Large intestine (tissue), 3 donors: ENCODE results near the gene SLC6A11. TPM values are rescaled to one million over a fixed set of nuclear protein-coding genes. Genes with fewer than 3 reads are reported as not detected.

ENCODE experiments used
- DNase-seq, 2 donors: peaks; one replicate each; pipeline versions ENCODE4 v3.0.0 to v3.0.0-alpha.2; 2013
- H3K27ac ChIP-seq: one replicate; pipeline ENCODE4 v1.5.1; 2013; ENCODE audit warnings: low read length
- H3K27me3 ChIP-seq: 2 replicates; pipeline ENCODE4 v1.6.1; 2013; ENCODE audit warnings: low read length; ENCODE audit not compliant: control insufficient read depth, insufficient read depth
- H3K36me3 ChIP-seq: 2 replicates; pipeline ENCODE4 v1.6.1; 2013; ENCODE audit warnings: low read length; ENCODE audit not compliant: control insufficient read depth, insufficient read depth
- H3K4me1 ChIP-seq: one replicate; pipeline ENCODE4 v1.6.1; 2013; ENCODE audit warnings: low read length; ENCODE audit not compliant: control insufficient read depth, insufficient read depth
- H3K4me3 ChIP-seq: one replicate; pipeline ENCODE4 v1.5.1; 2013; ENCODE audit warnings: low read length
- H3K9me3 ChIP-seq: one replicate; pipeline ENCODE4 v1.6.1; 2013; ENCODE audit warnings: mild to moderate bottlenecking, low read depth, low read length, moderate library complexity; ENCODE audit not compliant: control insufficient read depth
- WGBS: methylation state at CpG from one replicate; pipeline ENCODE4 v1.1.5; 2013; ENCODE audit warnings: low lambda C conversion rate; ENCODE audit not compliant: insufficient coverage; 5-methylcytosine and 5-hydroxymethylcytosine counted together
- polyA plus RNA-seq: library from polyadenylated mRNA; unstranded; fragments of 120-200 nt; gene quantifications from one replicate; pipeline ENCODE4 v1.2.1, GENCODE V29; 2013

SLC6A11 gene
- polyA plus RNA-seq, 1 donor = 0.07 TPM

DNA sequence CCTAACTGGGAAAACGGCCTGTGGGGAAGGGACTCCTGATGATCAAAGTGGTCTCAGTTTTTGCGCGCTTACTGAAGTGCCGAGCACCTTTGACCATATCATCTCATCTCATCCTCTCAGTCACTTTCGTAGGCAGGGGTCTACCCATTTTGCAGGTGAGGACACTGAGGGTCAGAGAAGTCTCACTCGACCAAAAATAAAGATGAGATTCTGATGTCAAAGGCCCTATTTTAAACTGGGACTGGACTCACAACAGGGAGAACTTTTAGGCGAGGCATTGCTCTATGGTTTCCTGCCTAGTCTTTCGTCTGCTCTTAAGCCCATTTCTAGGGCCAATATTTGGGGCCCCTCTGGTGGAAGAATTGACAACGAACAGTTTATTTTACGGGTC, 830 bp downstream of the SLC6A11 start:
- Histone ChIP-seq H3K36me3 (no peaks in the 10 kb centered on the region), H3K4me1 (no peaks in the 10 kb centered on the region), H3K27ac (no peak overlapping the region), H3K4me3 (no peak overlapping the region), H3K27me3 (peaks cover 37% of the 10 kb centered on the region), H3K9me3 (no peaks in the 10 kb centered on the region)
- no peak for DNase-seq
- 83% methylated on average over 1 of the region's 10 CpGs for WGBS

DNA sequence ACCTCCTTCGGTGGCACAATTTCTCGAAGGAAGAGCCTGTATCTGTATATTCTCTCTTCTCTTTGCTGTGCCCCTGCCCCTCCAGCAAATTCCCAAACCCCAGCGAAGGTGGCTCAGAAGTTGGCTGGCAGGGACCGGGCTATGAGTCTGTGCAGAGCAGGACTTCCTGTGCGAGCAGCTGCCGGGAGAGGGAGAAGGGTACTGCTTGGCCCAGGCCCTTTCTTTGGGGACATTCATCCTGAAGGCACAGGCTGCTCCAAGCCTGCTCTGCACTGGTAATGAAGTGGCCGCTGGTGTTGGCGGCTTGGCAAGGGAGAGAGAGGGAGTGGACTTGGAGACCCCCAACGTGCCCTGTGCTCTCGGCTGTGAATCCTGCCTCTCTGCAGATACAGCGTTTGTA, 1.5 kb downstream of the SLC6A11 start:
- Histone ChIP-seq H3K36me3 (no peaks in the 10 kb centered on the region), H3K4me1 (no peaks in the 10 kb centered on the region), H3K27me3 (peaks cover 37% of the 10 kb centered on the region), H3K9me3 (no peaks in the 10 kb centered on the region), H3K27ac (no peak overlapping the region), H3K4me3 (no peak overlapping the region)
- WGBS = no CpG with 5 or more reads among the region's 11 CpGs
- DNase-seq = no peak

DNA sequence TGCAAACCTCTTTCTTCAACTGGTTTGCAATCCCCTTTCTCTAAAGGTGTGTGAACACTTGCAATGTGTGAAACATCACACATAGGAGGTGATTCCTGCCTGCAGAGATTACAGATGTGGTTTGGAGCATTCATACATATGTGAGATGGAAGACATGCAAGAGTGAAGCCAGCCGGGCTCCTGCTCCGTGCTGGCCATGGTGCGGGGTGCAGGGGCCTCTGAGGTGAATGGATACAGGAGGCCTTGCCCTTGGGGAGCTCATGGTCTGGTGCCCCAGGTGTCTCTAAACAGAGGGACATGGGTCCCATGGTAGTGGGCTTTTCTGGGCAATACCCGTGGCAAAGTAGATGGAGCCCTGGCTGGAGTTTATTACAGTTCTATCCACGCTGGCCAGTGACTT, 6.0 kb downstream of the SLC6A11 start:
- H3K36me3 ChIP-seq = no peaks in the 10 kb centered on the region
- H3K4me3 ChIP-seq = no peak overlapping the region
- DNase-seq = no peak
- H3K27ac ChIP-seq = no peak overlapping the region
- no peaks in the 10 kb centered on the region for H3K9me3 ChIP-seq
- H3K27me3 ChIP-seq = peaks cover 12% of the 10 kb centered on the region
- no peaks in the 10 kb centered on the region for H3K4me1 ChIP-seq
- 80% methylated on average over 1 of the region's 5 CpGs for WGBS

DNA sequence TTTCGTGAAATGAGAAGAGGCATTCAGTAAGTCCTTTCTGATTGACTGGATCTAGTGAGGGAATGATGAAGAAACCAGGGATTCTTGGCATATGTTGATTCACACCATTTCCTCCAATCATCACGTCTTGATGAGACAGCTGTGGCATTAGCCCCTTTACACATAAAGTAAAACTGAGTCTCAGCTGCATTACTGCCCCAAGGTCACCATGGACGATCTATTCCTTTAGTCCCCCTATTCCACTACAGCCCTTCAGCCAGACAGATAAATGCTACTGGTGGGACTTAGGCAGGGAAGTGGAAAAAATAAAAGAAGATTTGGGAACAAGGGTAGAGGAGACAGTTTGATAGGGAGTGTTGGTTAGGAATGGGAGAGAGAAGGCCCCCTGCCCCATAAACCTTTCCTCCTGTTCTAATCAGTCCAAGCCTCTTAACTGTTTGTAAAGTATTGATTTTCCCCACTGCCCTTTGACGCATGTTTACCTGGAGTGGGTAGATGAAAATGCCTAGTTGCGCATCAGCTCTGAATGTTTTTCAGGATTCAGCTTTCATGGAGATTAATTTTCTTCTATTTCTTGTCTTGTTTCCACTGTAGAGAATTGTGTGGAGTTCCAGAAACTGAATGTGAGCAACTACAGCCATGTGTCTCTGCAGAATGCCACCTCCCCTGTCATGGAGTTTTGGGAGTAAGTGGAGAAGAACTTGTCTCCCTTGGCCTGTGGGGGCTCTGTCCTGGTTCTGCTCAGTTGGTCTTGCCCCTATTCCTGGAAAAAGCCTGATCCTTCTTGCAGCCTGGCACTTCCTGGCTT, 6.9 kb downstream of the SLC6A11 start:
- no peak for DNase-seq
- no peak overlapping the region for H3K4me3 ChIP-seq
- H3K36me3 ChIP-seq = no peaks in the 10 kb centered on the region
- H3K9me3 ChIP-seq = no peaks in the 10 kb centered on the region
- no CpG with 5 or more reads among the region's 5 CpGs for WGBS
- H3K27me3 ChIP-seq = peaks cover 5% of the 10 kb centered on the region
- no peak overlapping the region for H3K27ac ChIP-seq
- no peaks in the 10 kb centered on the region for H3K4me1 ChIP-seq

DNA sequence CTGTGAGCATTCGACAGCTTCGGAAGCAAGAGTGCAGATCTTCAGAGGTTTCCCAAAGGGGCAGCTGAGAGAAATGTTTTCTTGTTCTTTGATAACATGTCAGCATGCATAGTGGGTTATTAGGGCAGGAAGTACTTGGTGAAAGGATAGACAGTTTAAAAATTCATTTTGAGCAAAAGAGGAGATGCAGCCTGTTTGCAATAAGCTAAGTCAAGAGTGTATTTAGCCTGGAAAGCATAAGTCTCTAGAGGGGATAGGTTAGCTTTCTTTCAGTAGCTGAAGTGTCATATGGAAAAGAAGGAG, 7.4 kb downstream of the SLC6A11 start:
- H3K36me3 ChIP-seq = no peaks in the 10 kb centered on the region
- no peak overlapping the region for H3K27ac ChIP-seq
- H3K27me3 ChIP-seq = peaks cover 5% of the 10 kb centered on the region
- H3K4me1 ChIP-seq = no peaks in the 10 kb centered on the region
- no peaks in the 10 kb centered on the region for H3K9me3 ChIP-seq
- no peak for DNase-seq
- WGBS = no CpG with 5 or more reads among the region's 2 CpGs
- H3K4me3 ChIP-seq = no peak overlapping the region

DNA sequence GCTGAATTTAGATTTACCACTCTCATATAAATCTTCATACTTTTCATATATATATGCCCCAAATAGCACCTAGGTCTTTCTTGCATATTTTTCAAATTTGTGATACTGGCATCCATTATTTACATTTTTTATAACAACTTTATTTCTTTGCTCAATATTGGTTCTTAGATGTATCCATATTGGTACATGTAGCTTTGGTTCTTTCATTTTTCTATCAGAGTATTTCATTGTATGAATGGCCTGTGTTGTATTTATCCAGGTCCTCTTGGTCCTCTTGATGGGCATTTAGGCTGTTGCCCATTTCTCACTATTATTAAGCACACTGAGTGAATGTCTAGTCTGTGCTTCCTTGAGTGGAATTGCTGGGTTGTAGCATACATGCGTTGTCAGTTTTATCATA, 8.4 kb downstream of the SLC6A11 start:
- peaks cover 5% of the 10 kb centered on the region for H3K27me3 ChIP-seq
- H3K9me3 ChIP-seq = no peaks in the 10 kb centered on the region
- DNase-seq = no peak
- H3K4me3 ChIP-seq = no peak overlapping the region
- no peaks in the 10 kb centered on the region for H3K4me1 ChIP-seq
- no CpG with 5 or more reads among the region's 1 CpG for WGBS
- H3K36me3 ChIP-seq = no peaks in the 10 kb centered on the region
- no peak overlapping the region for H3K27ac ChIP-seq

DNA sequence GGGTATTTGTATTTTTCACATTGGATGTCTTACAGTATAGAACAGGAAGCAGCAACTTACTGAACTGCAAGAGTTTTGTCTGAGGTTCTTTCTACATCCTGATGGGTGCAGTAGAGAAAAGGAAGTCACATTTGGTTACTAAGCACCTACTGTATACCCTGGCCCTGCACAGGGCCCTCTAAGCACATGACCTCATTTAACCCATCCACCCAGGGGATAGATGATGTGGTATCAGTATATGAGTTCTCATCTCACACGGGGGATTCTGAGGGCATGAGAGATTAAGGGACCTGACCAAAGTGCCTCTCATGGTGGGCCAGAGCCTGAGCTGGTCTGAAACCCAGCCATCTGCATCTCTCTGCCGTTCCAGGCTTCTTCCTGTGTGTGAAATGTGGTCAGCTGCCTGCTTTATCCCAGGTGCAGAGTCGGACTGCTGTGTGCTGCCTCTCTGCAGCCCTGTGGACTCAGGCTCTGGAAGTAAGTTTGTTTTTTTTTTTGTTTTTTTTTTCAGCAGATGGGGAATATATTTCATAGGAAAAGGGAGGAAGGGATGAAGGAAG, 17.9 kb downstream of the SLC6A11 start:
- DNase-seq = no peak
- no peaks in the 10 kb centered on the region for H3K36me3 ChIP-seq
- H3K27ac ChIP-seq = no peak overlapping the region
- peaks cover 2% of the 10 kb centered on the region for H3K27me3 ChIP-seq
- no peaks in the 10 kb centered on the region for H3K4me1 ChIP-seq
- no CpG with 5 or more reads among the region's 3 CpGs for WGBS
- H3K4me3 ChIP-seq = no peak overlapping the region
- H3K9me3 ChIP-seq = no peaks in the 10 kb centered on the region

DNA sequence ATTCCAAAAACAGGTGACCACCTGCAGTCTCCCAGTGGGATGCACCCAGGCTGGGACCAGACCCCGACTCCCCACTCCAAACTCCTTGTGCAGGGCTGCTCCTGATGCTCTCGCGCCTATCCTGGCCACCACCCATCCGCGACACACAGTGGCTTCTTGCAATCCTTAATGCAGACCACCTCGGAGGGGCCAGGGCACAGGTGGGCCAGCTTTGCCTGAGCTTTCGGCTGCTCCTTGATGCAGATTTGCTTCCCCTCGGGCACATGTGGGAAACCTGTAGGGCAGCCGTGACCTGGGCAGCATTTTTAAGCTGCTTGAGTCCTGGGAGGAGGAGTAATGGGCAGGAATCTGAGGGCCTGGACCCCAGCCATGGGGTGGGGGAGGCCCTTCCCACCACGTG, 18.9 kb downstream of the SLC6A11 start:
- Histone ChIP-seq H3K9me3 (no peaks in the 10 kb centered on the region), H3K27me3 (peaks cover 2% of the 10 kb centered on the region), H3K4me1 (no peaks in the 10 kb centered on the region), H3K4me3 (no peak overlapping the region), H3K36me3 (no peaks in the 10 kb centered on the region), H3K27ac (no peak overlapping the region)
- no peak for DNase-seq
- WGBS = 100% methylated on average over 1 of the region's 10 CpGs

DNA sequence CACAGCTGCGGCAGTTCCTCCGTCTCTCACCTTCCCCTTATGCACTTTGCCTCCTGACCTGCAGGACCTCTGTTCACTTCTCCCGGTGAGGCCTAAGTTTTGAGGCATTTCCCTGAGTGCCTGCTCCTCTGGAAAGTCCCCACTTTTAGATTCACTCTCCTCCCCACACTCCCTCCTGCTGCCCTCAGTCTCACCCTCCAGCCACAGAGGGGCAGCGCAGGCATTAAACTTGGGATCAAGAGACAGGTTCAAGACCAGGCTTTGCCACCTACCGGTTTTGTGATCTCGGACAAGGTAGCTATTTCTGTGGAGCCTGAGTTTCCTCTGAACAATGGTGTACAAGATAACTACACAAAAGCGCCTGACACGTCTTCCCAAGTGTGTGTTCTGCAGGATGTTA, 19.4 kb downstream of the SLC6A11 start:
- DNase-seq = no peak
- H3K4me1 ChIP-seq = no peaks in the 10 kb centered on the region
- H3K9me3 ChIP-seq = no peaks in the 10 kb centered on the region
- peaks cover 2% of the 10 kb centered on the region for H3K27me3 ChIP-seq
- H3K36me3 ChIP-seq = no peaks in the 10 kb centered on the region
- WGBS = no CpG with 5 or more reads among the region's 8 CpGs
- H3K4me3 ChIP-seq = no peak overlapping the region
- H3K27ac ChIP-seq = no peak overlapping the region

DNA sequence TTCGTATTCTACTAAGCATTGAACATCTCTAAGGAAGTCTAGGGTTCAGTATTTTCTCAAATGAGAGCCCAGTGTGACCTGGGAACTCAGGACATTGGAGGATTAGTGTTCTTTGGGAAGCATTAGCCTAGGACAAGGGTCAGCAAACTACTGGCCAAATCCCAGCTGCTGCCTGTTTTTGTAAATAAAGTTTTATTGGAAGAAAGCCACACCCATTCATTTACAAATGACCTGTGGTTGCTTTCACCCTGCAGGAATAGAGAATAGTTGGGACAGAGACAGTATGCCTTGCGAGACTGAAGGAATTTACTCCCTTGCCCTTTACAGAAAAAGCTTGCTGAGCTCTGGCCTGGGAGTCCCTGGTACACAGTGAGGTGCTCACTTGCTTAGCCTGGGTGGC, 20.6 kb downstream of the SLC6A11 start:
- Histone ChIP-seq H3K9me3 (no peaks in the 10 kb centered on the region), H3K27me3 (peaks cover 2% of the 10 kb centered on the region), H3K27ac (no peak overlapping the region), H3K4me1 (no peaks in the 10 kb centered on the region), H3K4me3 (no peak overlapping the region), H3K36me3 (no peaks in the 10 kb centered on the region)
- WGBS = no CpG with 5 or more reads among the region's 2 CpGs
- DNase-seq = no peak

DNA sequence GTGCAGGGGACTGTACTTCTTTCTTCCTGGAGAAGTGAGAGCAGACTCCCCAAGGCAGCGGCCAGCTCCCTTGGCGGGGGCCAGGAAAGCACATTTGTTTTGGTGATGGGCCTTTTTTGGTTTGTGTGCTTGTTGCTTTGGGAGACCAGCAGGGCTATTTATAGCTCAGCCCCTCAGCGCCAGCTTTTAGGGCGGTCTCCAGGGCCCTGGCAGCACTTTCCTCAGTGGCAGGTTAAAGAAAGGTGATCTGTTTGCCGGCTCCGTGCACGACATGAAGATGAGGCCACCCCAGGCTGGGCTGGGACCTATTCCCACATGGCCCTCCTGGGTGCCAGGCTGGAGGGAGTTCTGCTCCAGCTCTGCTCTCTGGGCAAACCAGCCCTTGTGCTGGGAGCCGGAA, 21.8 kb downstream of the SLC6A11 start:
- H3K27me3 ChIP-seq = peaks cover 2% of the 10 kb centered on the region
- no CpG with 5 or more reads among the region's 8 CpGs for WGBS
- no peaks in the 10 kb centered on the region for H3K4me1 ChIP-seq
- no peak for DNase-seq
- H3K4me3 ChIP-seq = no peak overlapping the region
- no peak overlapping the region for H3K27ac ChIP-seq
- no peaks in the 10 kb centered on the region for H3K36me3 ChIP-seq
- H3K9me3 ChIP-seq = no peaks in the 10 kb centered on the region
